Melanocyte of skin (primary cell): Measurements from ENCODE around the gene NFS1. TPM values are rescaled to one million over a fixed set of nuclear protein-coding genes. Genes with fewer than 3 reads are reported as not detected.

Experiments used
- small RNA-seq, 2 donors: library from RNA; depleted of rRNA; stranded (forward); fragments of <200 nt; gene quantifications; one replicate each; pipeline ENCODE3, GENCODE V24; 2012
- total RNA-seq, 2 donors: library from RNA; depleted of rRNA; stranded (reverse); fragments of >200 nt; gene quantifications; 2 replicates each; pipeline ENCODE4 v1.2.3, GENCODE V29; 2012

The NFS1 gene
- 10 to 100 TPM; 30.0 to 31.7 TPM for total RNA-seq

DNA sequence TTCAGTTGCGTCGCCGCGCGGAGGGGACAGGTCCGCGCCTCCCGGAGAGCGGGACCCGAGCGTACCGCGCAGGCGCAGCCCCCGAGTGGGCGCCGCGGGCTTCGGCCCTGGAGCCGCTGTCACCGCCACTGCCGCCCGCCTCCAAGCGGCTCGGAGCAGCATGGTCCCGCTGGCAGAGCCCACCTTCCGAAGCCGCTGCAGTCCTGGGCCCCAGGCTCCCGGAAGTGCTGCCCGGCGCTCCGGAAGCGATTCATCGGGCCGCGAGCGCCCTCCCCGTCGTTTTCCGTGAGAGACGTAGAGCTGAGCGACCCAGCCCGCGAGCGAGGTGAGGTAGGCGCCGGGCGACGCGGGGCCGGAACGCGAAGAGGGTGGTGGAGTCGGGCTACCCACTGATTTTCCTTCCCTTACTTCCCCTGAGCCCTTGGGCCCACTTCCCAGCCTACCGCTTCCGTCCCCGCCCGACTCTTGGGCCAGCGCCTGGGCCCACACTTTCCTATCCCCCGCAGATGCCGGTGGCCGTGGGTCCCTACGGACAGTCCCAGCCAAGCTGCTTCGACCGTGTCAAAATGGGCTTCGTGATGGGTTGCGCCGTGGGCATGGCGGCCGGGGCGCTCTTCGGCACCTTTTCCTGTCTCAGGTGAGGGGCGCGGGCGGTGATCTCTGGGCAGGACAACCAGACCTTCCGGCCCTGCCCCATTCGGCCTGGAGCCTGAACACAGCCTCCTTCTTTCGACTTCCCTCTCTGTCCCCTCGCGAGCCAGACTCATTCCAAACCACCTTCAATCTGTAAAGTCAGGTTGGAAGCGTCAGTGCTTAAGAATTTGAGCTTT lies at the start of gene NFS1, which contains the start of gene ROMO1:
NFS1 (minus strand) TSS at position 226 of the 830 bp plus-strand sequence; CDS start at position 162, 64 bp downstream.
ROMO1 (plus strand) TSS at position 279 of the 830 bp plus-strand sequence; CDS start at position 507, 228 bp downstream.

DNA sequence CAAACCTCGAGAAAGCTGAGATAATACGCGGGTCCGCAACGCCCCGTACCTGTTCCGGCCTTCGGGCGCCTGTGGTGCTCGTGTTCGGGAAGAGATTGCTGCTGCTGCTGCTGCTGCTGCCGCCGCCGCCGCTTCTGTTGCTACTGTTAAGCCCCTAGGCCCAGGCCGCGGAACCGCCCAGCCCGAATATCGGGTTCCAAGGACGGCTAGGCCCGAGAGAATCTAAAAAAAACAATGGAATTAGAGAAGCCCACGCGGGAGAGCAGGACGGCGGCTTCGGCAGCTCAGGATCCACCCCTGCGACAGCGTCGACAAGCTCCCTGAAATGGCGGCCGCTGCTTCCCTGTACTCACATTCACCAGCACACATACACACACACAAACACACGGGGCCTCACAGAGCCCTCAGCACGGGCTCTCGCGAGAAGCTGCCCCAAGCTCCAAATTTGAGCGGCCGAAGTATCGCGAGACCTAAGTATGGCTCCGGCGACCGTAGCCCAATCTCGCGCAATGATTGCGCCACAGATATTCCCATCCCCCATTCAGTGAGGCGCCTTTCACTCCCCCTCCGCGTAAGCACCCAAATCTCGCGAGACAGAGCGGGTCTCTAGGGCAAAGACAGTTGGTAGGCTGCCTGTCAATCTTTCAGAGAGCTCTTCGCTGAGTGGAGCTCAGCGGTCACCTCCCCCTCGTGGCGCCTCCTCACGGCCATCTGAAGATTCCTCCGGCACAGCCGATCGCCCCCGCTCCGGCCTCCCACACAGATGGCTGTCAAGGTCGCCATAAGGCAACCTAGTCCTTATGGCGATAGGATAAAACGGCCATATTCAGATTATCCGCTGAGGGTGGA lies 43.0 kb upstream of the NFS1 start, which contains the start of gene RBM39:
RBM39 (minus strand) TSS at position 369 of the 849 bp plus-strand sequence. CDS start 1,386 bp downstream, outside the sequence.

DNA sequence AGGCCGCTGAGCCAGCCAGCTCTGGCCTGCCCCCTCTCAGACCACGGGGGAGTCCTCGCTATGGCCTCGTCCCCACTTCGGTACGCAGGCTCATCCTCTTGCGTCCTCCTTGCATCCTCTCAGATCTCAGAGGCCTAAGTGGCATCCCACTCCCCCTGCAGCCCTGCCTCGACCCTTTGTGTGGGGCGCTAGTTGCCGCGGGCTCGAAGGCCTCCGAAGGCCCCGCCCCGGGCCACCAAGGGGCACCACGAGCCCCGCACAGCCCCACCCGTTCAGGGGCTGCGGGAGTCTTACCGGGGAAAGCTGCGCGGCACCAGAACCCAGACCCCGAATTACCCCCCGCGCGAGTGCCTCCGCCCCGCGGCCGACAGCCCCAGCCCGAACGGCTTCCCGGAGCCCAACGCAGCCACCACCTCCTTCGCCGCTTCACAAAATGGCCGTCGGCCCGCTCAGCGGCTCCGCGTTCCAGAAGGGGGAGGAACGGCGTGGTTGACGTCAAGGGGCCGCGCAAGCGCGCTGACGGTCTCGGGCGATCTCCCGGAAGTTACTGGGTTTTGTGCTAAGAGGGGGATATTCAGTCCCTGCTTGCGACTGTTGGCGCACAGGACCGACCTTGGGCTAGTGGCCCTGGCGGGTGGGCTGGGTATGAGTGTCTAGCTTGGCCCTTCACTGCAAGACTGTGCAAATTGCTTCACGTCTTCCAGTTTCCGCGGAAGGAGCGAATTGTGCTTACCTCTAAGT lies 34.5 kb downstream of the NFS1 start, which contains the start of the genes CPNE1 and RBM12:
CPNE1 (minus strand) TSS at position 435 of the 741 bp plus-strand sequence. CDS start 31,977 bp downstream, outside the sequence.
RBM12 (minus strand) TSS at position 435 of the 741 bp plus-strand sequence. CDS start 9,578 bp downstream, outside the sequence.

Small RNA genes within 50 kb of the gene (small RNA-seq; reads per million reads assigned to genes)
- gene RNU6-759P, result 0 to 0.29 reads per million in 2 donors

Other genes with a start within 250 kb of the NFS1 start
- gene CEP250, start 243.8 kb downstream of the NFS1 start, total RNA-seq, result 10 to 100 TPM; 18.0 to 21.3 TPM
- gene C20orf173, start 169.7 kb downstream of the NFS1 start, total RNA-seq, result not detected
- gene ERGIC3, start 157.3 kb downstream of the NFS1 start, total RNA-seq, result 100 to 1,000 TPM; 225 to 247 TPM
- 1 to 10 TPM in 1 of 2 donors, under 1 TPM in 1; 1.00 to 2.8 TPM for gene SPAG4, start 83.5 kb downstream of the NFS1 start, total RNA-seq
- gene CPNE1, start 34.5 kb downstream of the NFS1 start, total RNA-seq, result 10 to 100 TPM; 59.2 to 72.6 TPM
- gene RBM12, start 34.5 kb downstream of the NFS1 start, total RNA-seq, result 10 to 100 TPM; 42.7 to 46.0 TPM
- 100 to 1,000 TPM; 111 to 130 TPM for gene ROMO1, start 53 bp upstream of the NFS1 start, total RNA-seq
- gene RBM39, start 42.9 kb upstream of the NFS1 start, total RNA-seq, result 100 to 1,000 TPM; 162 to 177 TPM
- 10 to 100 TPM; 16.2 to 20.0 TPM for gene PHF20, start 72.7 kb upstream of the NFS1 start, total RNA-seq